HepG2 (cell line): ENCODE measurements around the gene ATP9B. TPM values are rescaled to one million over a fixed set of nuclear protein-coding genes. Genes with fewer than 3 reads are reported as not detected.

ENCODE experiments used
- ATAC-seq: fragments of 200-7000 bp; cut with Tn5 transposase; 3 replicates; pipeline ENCODE4 v1.9.1; 2020; ENCODE audit warnings: mild to moderate bottlenecking, moderate library complexity
- BruUV-seq: library from RNA; stranded (reverse); fragments of 400-500 nt; replicated peaks from 2 replicates; lab custom pipeline; 2021; lab: Mats Ljungman, UMichigan
- CTCF ChIA-PET: fragments of 300-600 bp; formaldehyde crosslinking; extraction: SDS; loops from one replicate; lab custom pipeline; 2021; ENCODE audit warnings: low total read pairs, inconsistent platforms, low intra/inter-chr PET ratio; lab: Yijun Ruan, JAX
- POLR2A ChIA-PET: fragments of 350-600 bp; sonication (Branson Sonifier 250); formaldehyde crosslinking; loops from one replicate; lab custom pipeline; 2020; ENCODE audit warnings: antibody characterized with exemption, inconsistent platforms; lab: Yijun Ruan, JAX
- DNase-seq: peaks from one replicate; pipeline ENCODE4 v3.0.0-alpha.2; 2015; ENCODE audit warnings: low spot score
- FAIRE-seq: peaks from 3 replicates; lab custom pipeline; 2011; peaks lifted over from hg19 to GRCh38; lab: Jason Lieb, UNC
- H2AFZ ChIP-seq: one replicate; pipeline ENCODE4 v1.6.1; 2011; ENCODE audit warnings: low read length, inconsistent platforms
- H3K27ac ChIP-seq: fragments of 300-600 bp; 3 replicates; pipeline ENCODE4 v1.8.0; 2011; ENCODE audit warnings: mixed run types, mild to moderate bottlenecking, mixed read lengths, low read length, inconsistent platforms; ENCODE audit not compliant: insufficient read depth; ENCODE audit errors: extremely low read length
- H3K27me3 ChIP-seq, 2 experiments: fragments of 200-600 bp in 1 of 2; 2 replicates in 1 of 2; 3 replicates in 1 of 2; pipeline versions ENCODE4 v1.6.0 to v1.8.0; 2011; ENCODE audit warnings: low read length in 2 of 2, mild to moderate bottlenecking in 2 of 2, moderate library complexity in 2 of 2, inconsistent platforms in 1 of 2; ENCODE audit not compliant: insufficient read depth in 2 of 2, control insufficient read depth in 1 of 2
- H3K36me3 ChIP-seq, 2 experiments: fragments of 200-600 bp in 1 of 2; replicated peaks in 1 of 2; 2 replicates in 1 of 2; 3 replicates in 1 of 2; pipeline versions ENCODE4 v1.5.1 to v1.8.0; 2011; ENCODE audit warnings: low read length in 2 of 2, inconsistent platforms in 1 of 2; ENCODE audit not compliant: insufficient read depth in 2 of 2, control insufficient read depth in 1 of 2
- H3K4me1 ChIP-seq: 2 replicates; pipeline ENCODE4 v1.5.1; 2012; ENCODE audit warnings: low read length, inconsistent platforms; ENCODE audit not compliant: insufficient read depth
- H3K4me2 ChIP-seq: 2 replicates; pipeline ENCODE4 v1.6.0; 2011; ENCODE audit warnings: low read depth, low read length, inconsistent platforms
- H3K4me3 ChIP-seq, 3 experiments: fragments of 200-600 bp in 1 of 3; sonication (generic), shearing (Covaris generic) in 1 of 3; replicated peaks in 1 of 3; 2 replicates each; pipeline ENCODE4 v1.5.1; 2011 to 2016; ENCODE audit warnings: low read length in 3 of 3, inconsistent platforms in 2 of 3, low read depth in 2 of 3, mild to moderate bottlenecking in 2 of 3, control low read depth in 1 of 3, mixed read lengths in 1 of 3; ENCODE audit not compliant: insufficient read depth in 1 of 3
- H3K79me2 ChIP-seq: one replicate; pipeline ENCODE4 v1.6.1; 2011; ENCODE audit warnings: low read length, inconsistent platforms; ENCODE audit not compliant: insufficient read depth
- H3K9ac ChIP-seq: 2 replicates; pipeline ENCODE4 v1.6.0; 2011; ENCODE audit warnings: mild to moderate bottlenecking, low read depth, low read length, inconsistent platforms; ENCODE audit not compliant: insufficient read depth
- H3K9me3 ChIP-seq: 2 replicates; pipeline ENCODE4 v1.5.1; 2012; ENCODE audit warnings: mild to moderate bottlenecking, low read length
- H4K20me1 ChIP-seq: 2 replicates; pipeline ENCODE4 v1.6.0; 2011; ENCODE audit warnings: inconsistent platforms, mild to moderate bottlenecking, low read length, moderate library complexity; ENCODE audit not compliant: insufficient read depth
- CHD2 ChIP-seq: IDR thresholded peaks from 2 replicates; pipeline ENCODE4 v1.6.1; 2011; ENCODE audit warnings: low read depth, low read length, improper control_type of control experiment
- PPARG ChIP-seq: conservative IDR thresholded peaks from 2 replicates; pipeline ENCODE4 v1.6.1; 2016; ENCODE audit warnings: missing biosample characterization, missing genetic modification reagents
- SIX4 ChIP-seq: sonication (generic); formaldehyde crosslinking; IDR thresholded peaks from 2 replicates; pipeline ENCODE4 v1.4.0; 2020; ENCODE audit warnings: missing genetic modification reagents
- ZFP90 ChIP-seq: sonication (generic); formaldehyde crosslinking; IDR thresholded peaks from 2 replicates; pipeline ENCODE4 v1.8.0; 2022; ENCODE audit warnings: missing genetic modification reagents, mild to moderate bottlenecking, inconsistent platforms, borderline replicate concordance
- ZNF616 ChIP-seq: sonication (generic); formaldehyde crosslinking; IDR thresholded peaks from 2 replicates; pipeline ENCODE4 v1.5.0; 2020; ENCODE audit warnings: low read depth, mild to moderate bottlenecking, missing genetic modification reagents
- ZSCAN9 ChIP-seq: IDR thresholded peaks from 2 replicates; pipeline ENCODE4 v1.6.1; 2016; ENCODE audit warnings: borderline replicate concordance
- WGBS: methylation state at CpG from one replicate; pipeline ENCODE4 v1.1.6; 2017; ENCODE audit warnings: low lambda C conversion rate; 5-methylcytosine and 5-hydroxymethylcytosine counted together
- in situ Hi-C: cut with HindIII; loops from 2 replicates; pipeline ENCODE4 v1.10.0; 2017; ENCODE audit warnings: low pct_unique_long_range_greater_than_20kb; ENCODE audit not compliant: extremely low pct_ligation_motif_present
- intact Hi-C: fragments of 100-400 bp; cut with micrococcal nuclease; formaldehyde crosslinking; loops from one replicate; pipeline ENCODE4 v1.10.0; 2022; ENCODE audit not compliant: unreplicated experiment
- polyA plus RNA-seq, 8 experiments: library from polyadenylated mRNA; depleted of rRNA in 3 of 8; stranded (reverse) in 7 of 8; unstranded in 1 of 8; fragments of >200 nt; fragmentation: Illumina TruSeq in 4 of 8; extraction: Trizol in 4 of 8; gene quantifications; 2 replicates each; pipeline versions ENCODE4 v1.2.1 to v1.2.3, GENCODE V29; 2011 to 2016; ENCODE audit warnings: low read depth in 4 of 8, missing spikeins in 1 of 8, mixed read lengths in 1 of 8; ENCODE audit not compliant: insufficient read depth in 1 of 8
- total RNA-seq, 5 experiments: library from RNA; depleted of rRNA; stranded (reverse); fragments of >200 nt; fragmentation: Illumina TruSeq; extraction: Trizol; gene quantifications; 2 replicates each; pipeline ENCODE4 v1.2.3, GENCODE V29; 2016; ENCODE audit warnings: low read depth in 1 of 5

ATP9B gene
- total and polyA plus RNA-seq, 2 of the 13 experiments (the other 11 are each of a cell fraction or from before 2014, with no cell fraction given) = 10.8 to 11.3 TPM

DNA sequence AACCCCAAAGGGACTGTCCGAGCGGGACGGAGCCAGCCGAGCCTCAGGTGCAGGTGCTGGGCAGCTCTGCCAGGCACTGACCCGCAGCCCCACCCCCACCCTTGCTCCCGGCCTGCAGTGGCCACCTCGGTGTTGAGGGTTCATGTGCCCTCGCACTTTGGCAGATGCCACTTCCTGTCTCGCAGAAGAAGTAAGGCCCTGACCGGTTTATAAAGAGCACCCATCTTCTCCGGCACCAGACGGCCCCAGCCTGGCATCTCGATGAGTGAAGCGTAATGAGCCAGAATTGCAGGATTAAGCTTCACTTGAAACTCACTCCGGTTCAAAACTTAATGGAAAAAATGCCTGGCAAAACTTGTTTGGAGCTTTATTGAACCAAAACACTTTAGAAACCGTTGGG, 315.6 kb downstream of the ATP9B start:
- H3K27ac ChIP-seq = no peak overlapping the region
- TF ChIP-seq ZNF616 (CRISPR knock-in tag) = no peak
- TF ChIP-seq CHD2 = no peak
- no peak for TF ChIP-seq PPARG (CRISPR knock-in tag)
- TF ChIP-seq, all 625 proteins: peak for 0
- no peak overlapping the region for H3K4me2 ChIP-seq
- H3K4me1 ChIP-seq = no peaks in the 10 kb centered on the region
- intact Hi-C loops (no loop called here), in situ Hi-C loops (loop anchor here (5.0 kb wide), 1 partner anchor 147 kb away; no protein-coding TSS in a partner anchor)
- H3K9ac ChIP-seq = no peak overlapping the region
- CTCF ChIA-PET = no interaction called here
- H3K4me3 ChIP-seq = no peak overlapping the region
- no peaks in the 10 kb centered on the region for H3K79me2 ChIP-seq
- H3K36me3 ChIP-seq = no peaks in the 10 kb centered on the region
- no TSS peak for BruUV-seq
- WGBS = 46% methylated on average over 14 of the region's 16 CpGs
- no peak for ATAC-seq
- no peaks in the 10 kb centered on the region for H3K9me3 ChIP-seq
- no peak for FAIRE-seq
- peaks cover 3 to 63% of the 10 kb centered on the region in 2 experiments; a peak in 4 of 5 replicates for H3K27me3 ChIP-seq
- POLR2A ChIA-PET = no interaction called here
- peaks cover 3% of the 10 kb centered on the region; the same call in 1 of the 2 replicates for H4K20me1 ChIP-seq
- DNase-seq = no peak
- no peak overlapping the region for H2AFZ ChIP-seq

DNA sequence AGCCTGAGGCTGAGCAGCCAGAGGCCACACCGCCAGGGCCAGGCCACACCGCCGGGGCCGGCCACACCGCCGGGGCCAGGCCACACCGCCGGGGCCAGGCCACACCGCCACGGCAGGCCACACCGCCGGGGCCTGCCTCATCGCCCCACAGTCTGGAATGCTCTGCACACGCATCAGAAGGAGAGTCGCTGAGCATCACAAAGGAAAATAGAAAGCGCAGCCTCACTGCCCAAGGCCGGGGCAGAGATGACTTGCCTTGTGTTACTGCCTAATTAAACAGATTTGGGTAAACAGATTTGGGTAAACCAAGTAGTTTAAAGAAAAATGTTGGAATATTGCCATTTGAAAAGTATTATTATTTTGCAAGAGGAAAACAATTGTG, 316.1 kb downstream of the ATP9B start:
- 55% methylated on average over 14 of the region's 17 CpGs for WGBS
- no TSS peak for BruUV-seq

More for the DNA sequence above, 316.1 kb downstream of the ATP9B start:
- CTCF ChIA-PET = no interaction called here
- TF ChIP-seq ZFP90 (no peak), SIX4 (CRISPR knock-in tag) (no peak), ZSCAN9 (CRISPR knock-in tag) (no peak)
- TF ChIP-seq, all 625 proteins: peak for 0
- Histone ChIP-seq H3K9ac (no peak overlapping the region), H2AFZ (no peak overlapping the region), H3K4me1 (no peaks in the 10 kb centered on the region), H3K9me3 (no peaks in the 10 kb centered on the region), H3K27me3 (peaks cover 3 to 64% of the 10 kb centered on the region in 2 experiments; a peak in 4 of 5 replicates), H4K20me1 (peaks cover 3% of the 10 kb centered on the region; the same call in 1 of the 2 replicates), H3K4me2 (no peak overlapping the region), H3K27ac (no peak overlapping the region), H3K36me3 (no peaks in the 10 kb centered on the region), H3K4me3 (no peak overlapping the region), H3K79me2 (no peaks in the 10 kb centered on the region)
- in situ Hi-C loops = no loop called here
- no peak for FAIRE-seq
- POLR2A ChIA-PET = no interaction called here
- DNase-seq = no peak
- intact Hi-C loops = no loop called here
- ATAC-seq = no peak
